DOHH2 (cell line): ENCODE results near the gene RNF144A.
A peak's percentile ranks its signal among the peaks of the same experiment; 100 is the strongest.

Experiments
- H3F3A ChIP-seq: fragments of 200-600 bp; sonication (generic), shearing (Covaris generic); 2 replicates; pipeline ENCODE4 v1.6.0; 2016; ENCODE audit warnings: antibody characterized with exemption, mild to moderate bottlenecking; ENCODE audit not compliant: control insufficient read depth, insufficient read depth
- H3K27ac ChIP-seq: fragments of 200-600 bp; sonication (generic); 2 replicates; pipeline ENCODE4 v1.5.1; 2014; ENCODE audit warnings: low read depth, mild to moderate bottlenecking, low read length, moderate library complexity
- H3K27me3 ChIP-seq: fragments of 200-600 bp; sonication (generic); 2 replicates; pipeline ENCODE4 v1.6.1; 2014; ENCODE audit warnings: mild to moderate bottlenecking, low read length, mixed read lengths; ENCODE audit not compliant: control insufficient read depth
- H3K36me3 ChIP-seq: fragments of 200-600 bp; sonication (generic); 2 replicates; pipeline ENCODE4 v1.6.1; 2014; ENCODE audit warnings: mild to moderate bottlenecking, low read length, moderate library complexity, mixed read lengths; ENCODE audit not compliant: control insufficient read depth
- H3K4me1 ChIP-seq: fragments of 200-600 bp; sonication (generic); 2 replicates; pipeline ENCODE4 v1.6.1; 2014; ENCODE audit warnings: mild to moderate bottlenecking, low read length, mixed read lengths; ENCODE audit not compliant: control insufficient read depth
- H3K4me2 ChIP-seq: fragments of 200-600 bp; sonication (generic); 2 replicates; pipeline ENCODE4 v1.6.0; 2014; ENCODE audit warnings: mild to moderate bottlenecking, low read length, moderate library complexity
- H3K4me3 ChIP-seq: fragments of 200-600 bp; sonication (generic); 2 replicates; pipeline ENCODE4 v1.5.1; 2014; ENCODE audit warnings: mild to moderate bottlenecking, low read length, mixed read lengths
- H3K79me2 ChIP-seq: fragments of 200-600 bp; sonication (generic); 2 replicates; pipeline ENCODE4 v1.6.1; 2014; ENCODE audit warnings: mild to moderate bottlenecking, low read length, mixed read lengths; ENCODE audit not compliant: control insufficient read depth
- H3K9me2 ChIP-seq: fragments of 200-600 bp; sonication (generic); replicated peaks from 2 replicates; pipeline ENCODE4 v1.6.1; 2014; ENCODE audit warnings: mild to moderate bottlenecking, low read length, mixed read lengths; ENCODE audit not compliant: control insufficient read depth
- H3K9me3 ChIP-seq: fragments of 200-600 bp; sonication (generic); 2 replicates; pipeline ENCODE4 v1.6.1; 2014; ENCODE audit warnings: antibody characterized with exemption, low read length, mixed read lengths; ENCODE audit not compliant: control insufficient read depth, insufficient read depth
- H4K20me1 ChIP-seq: fragments of 200-600 bp; sonication (generic); 2 replicates; pipeline ENCODE4 v1.6.0; 2014; ENCODE audit warnings: low read depth, mild to moderate bottlenecking, antibody characterized with exemption, low read length, moderate library complexity; ENCODE audit not compliant: control insufficient read depth, insufficient read depth
- CTCF ChIP-seq: fragments of 200-600 bp; sonication (generic); IDR thresholded peaks from one replicate; pipeline ENCODE4 v1.5.1; 2014; ENCODE audit warnings: antibody characterized with exemption, mild to moderate bottlenecking, low read depth, low read length; ENCODE audit not compliant: poor library complexity, severe bottlenecking
- EZH2phosphoT487 ChIP-seq: fragments of 200-600 bp; sonication (generic); IDR thresholded peaks from 2 replicates; pipeline ENCODE4 v1.6.1; 2017; ENCODE audit warnings: borderline replicate concordance, mild to moderate bottlenecking, antibody characterized with exemption, low read length, moderate library complexity, mixed read lengths

The RNF144A gene

GRCh38 chr2:7014174-7014640 lies 97.0 kb downstream of the RNF144A start:
- no peaks in the 10 kb centered on the region for H4K20me1 ChIP-seq
- no peaks in the 10 kb centered on the region for H3K79me2 ChIP-seq
- H3K4me1 ChIP-seq: no peaks in the 10 kb centered on the region
- no peaks in the 10 kb centered on the region for H3F3A ChIP-seq
- H3K4me3 ChIP-seq: no peak overlapping the region
- no peak overlapping the region for H3K27ac ChIP-seq
- H3K4me2 ChIP-seq: no peak overlapping the region
- peak; percentile 63 for TF ChIP-seq CTCF
- TF ChIP-seq EZH2phosphoT487: no peak
- no peaks in the 10 kb centered on the region for H3K9me3 ChIP-seq
- no peaks in the 10 kb centered on the region for H3K9me2 ChIP-seq
- H3K36me3 ChIP-seq: no peaks in the 10 kb centered on the region
- H3K27me3 ChIP-seq: peaks cover 8% of the 10 kb centered on the region

- TF ChIP-seq EZH2phosphoT487 (no peak), CTCF (no peak)
- no peaks in the 10 kb centered on the region for H3K9me3 ChIP-seq
- no peaks in the 10 kb centered on the region for H3K36me3 ChIP-seq
- H3K4me3 ChIP-seq: no peak overlapping the region
- no peaks in the 10 kb centered on the region for H3K79me2 ChIP-seq
- no peaks in the 10 kb centered on the region for H3K9me2 ChIP-seq
- H3K27ac ChIP-seq: no peak overlapping the region
- H3F3A ChIP-seq: no peaks in the 10 kb centered on the region
- H3K27me3 ChIP-seq: peaks cover 8% of the 10 kb centered on the region
- H3K4me2 ChIP-seq: no peak overlapping the region
- no peaks in the 10 kb centered on the region for H3K4me1 ChIP-seq
- no peaks in the 10 kb centered on the region for H4K20me1 ChIP-seq
These were observed 98.1 kb downstream of the RNF144A start for GRCh38 chr2:7015007-7015950.

GRCh38 chr2:7016148-7016547 lies 98.9 kb downstream of the RNF144A start:
- H3K36me3 ChIP-seq: no peaks in the 10 kb centered on the region
- no peaks in the 10 kb centered on the region for H3K79me2 ChIP-seq
- H4K20me1 ChIP-seq: no peaks in the 10 kb centered on the region
- no peak overlapping the region for H3K4me3 ChIP-seq
- no peaks in the 10 kb centered on the region for H3K4me1 ChIP-seq
- H3K27ac ChIP-seq: no peak overlapping the region
- no peaks in the 10 kb centered on the region for H3F3A ChIP-seq
- H3K9me3 ChIP-seq: no peaks in the 10 kb centered on the region
- TF ChIP-seq EZH2phosphoT487: no peak
- no peak for TF ChIP-seq CTCF
- peaks cover 8% of the 10 kb centered on the region; the same call in 1 of the 2 replicates for H3K27me3 ChIP-seq
- no peaks in the 10 kb centered on the region for H3K9me2 ChIP-seq
- H3K4me2 ChIP-seq: no peak overlapping the region
